K562 (cell line): ENCODE data around the gene HDAC6. TPM values are rescaled to one million over a fixed set of nuclear protein-coding genes. Genes with fewer than 3 reads are reported as not detected.

Source experiments
- ARID1B ChIP-seq: fragments of 450-650 bp; IDR thresholded peaks from 2 replicates; pipeline ENCODE4 v1.6.1; 2016; ENCODE audit warnings: antibody characterized with exemption, mild to moderate bottlenecking, inconsistent platforms
- EHMT2 ChIP-seq: fragments of 450-650 bp; IDR thresholded peaks from 2 replicates; pipeline ENCODE4 v1.6.1; 2018; ENCODE audit warnings: antibody characterized with exemption
- EP400 ChIP-seq: fragments of 450-650 bp; IDR thresholded peaks from 2 replicates; pipeline ENCODE4 v1.6.1; 2017; ENCODE audit warnings: antibody characterized with exemption, mild to moderate bottlenecking, moderate library complexity
- GABPB2 ChIP-seq: fragments of 250-450 bp; sonication (Bioruptor Pico); conservative IDR thresholded peaks from 2 replicates; pipeline ENCODE4 v1.5.1; 2021; ENCODE audit warnings: mild to moderate bottlenecking
- HDGF ChIP-seq: fragments of 450-650 bp; IDR thresholded peaks from 2 replicates; pipeline ENCODE4 v1.6.1; 2016
- KAT8 ChIP-seq: fragments of 450-650 bp; IDR thresholded peaks from 2 replicates; pipeline ENCODE4 v1.6.1; 2016; ENCODE audit warnings: low read depth, mild to moderate bottlenecking
- MBD2 ChIP-seq: sonication (generic); IDR thresholded peaks from 2 replicates; pipeline ENCODE4 v1.6.1; 2016; ENCODE audit warnings: low read depth, borderline replicate concordance
- MXD1 ChIP-seq: fragments of 250-450 bp; sonication (Bioruptor Pico); IDR thresholded peaks from 2 replicates; pipeline ENCODE4 v1.8.0; 2021; ENCODE audit warnings: borderline replicate concordance, mild to moderate bottlenecking, moderate library complexity; ENCODE audit not compliant: poor library complexity, severe bottlenecking
- MYNN ChIP-seq, 2 experiments: sonication (generic); formaldehyde crosslinking in 1 of 2; IDR thresholded peaks; 2 replicates each; pipeline versions ENCODE4 v1.5.0 to v1.6.1; 2016 to 2020; ENCODE audit warnings: antibody characterized with exemption in 1 of 2, missing genetic modification reagents in 1 of 2
- NCOA4 ChIP-seq: fragments of 450-650 bp; IDR thresholded peaks from 2 replicates; pipeline ENCODE4 v1.6.1; 2018; ENCODE audit warnings: mild to moderate bottlenecking; ENCODE audit not compliant: partially characterized antibody
- PML ChIP-seq: IDR thresholded peaks from 2 replicates; pipeline ENCODE4 v1.6.1; 2012; ENCODE audit warnings: low read length, inconsistent platforms
- PRMT5 ChIP-seq: sonication (generic); formaldehyde crosslinking; IDR thresholded peaks from 2 replicates; pipeline ENCODE4 v1.5.0; 2020; ENCODE audit warnings: missing genetic modification reagents
- RHOXF2B ChIP-seq: fragments of 250-450 bp; sonication (Bioruptor Pico); conservative IDR thresholded peaks from 2 replicates; pipeline ENCODE4 v1.5.1; 2021
- SAP30 ChIP-seq: fragments of 200-600 bp; sonication (generic); IDR thresholded peaks from 2 replicates; pipeline ENCODE4 v1.6.1; 2012; ENCODE audit warnings: borderline replicate concordance, low read depth, mild to moderate bottlenecking, moderate library complexity, low read length, control low read depth, inconsistent platforms; ENCODE audit not compliant: insufficient read depth, poor library complexity, severe bottlenecking
- SFPQ ChIP-seq: fragments of 200-400 bp; formaldehyde crosslinking; IDR thresholded peaks from 2 replicates; pipeline ENCODE4 v1.6.1; 2017; ENCODE audit warnings: mild to moderate bottlenecking, low read depth, low read length, moderate library complexity
- SIRT6 ChIP-seq: IDR thresholded peaks from one replicate; pipeline ENCODE4 v1.6.1; 2012; ENCODE audit warnings: low read depth, mild to moderate bottlenecking, control low read depth, inconsistent platforms, low read length, moderate library complexity
- SIX5 ChIP-seq, 2 experiments: IDR thresholded peaks; 2 replicates each; pipeline ENCODE4 v1.6.1; 2011; ENCODE audit warnings: low read length in 2 of 2, borderline replicate concordance in 1 of 2, low read depth in 1 of 2, mild to moderate bottlenecking in 1 of 2, moderate library complexity in 1 of 2; ENCODE audit not compliant: insufficient read depth in 1 of 2
- SRSF9 ChIP-seq: fragments of 200-400 bp; formaldehyde crosslinking; IDR thresholded peaks from 2 replicates; pipeline ENCODE4 v1.6.1; 2017; ENCODE audit warnings: low read depth, low read length, borderline replicate concordance
- TCFL5 ChIP-seq: fragments of 250-450 bp; sonication (Bioruptor Pico); conservative IDR thresholded peaks from 2 replicates; pipeline ENCODE4 v1.6.1; 2021; ENCODE audit warnings: mild to moderate bottlenecking, moderate library complexity, matching md5 sums
- ZNF217 ChIP-seq: sonication (generic); formaldehyde crosslinking; IDR thresholded peaks from 2 replicates; pipeline ENCODE4 v1.8.0; 2022; ENCODE audit warnings: mild to moderate bottlenecking, missing genetic modification reagents
- ZNF384 ChIP-seq: IDR thresholded peaks from 2 replicates; pipeline ENCODE4 v1.6.1; 2012; ENCODE audit warnings: low read depth, low read length, improper control_type of control experiment
- ZNF398 ChIP-seq: fragments of 250-450 bp; sonication (Bioruptor Pico); IDR thresholded peaks from 2 replicates; pipeline ENCODE4 v1.8.0; 2021; ENCODE audit warnings: moderate library complexity, mild to moderate bottlenecking, inconsistent platforms
- ZNF41 ChIP-seq: fragments of 250-450 bp; sonication (Bioruptor Pico); conservative IDR thresholded peaks from 2 replicates; pipeline ENCODE4 v1.4.0; 2020; ENCODE audit warnings: mild to moderate bottlenecking
- ZNF740 ChIP-seq, 3 experiments: fragments of 200-800 bp in 1 of 3; sonication (Bioruptor generic) in 1 of 3; sonication (generic) in 1 of 3; formaldehyde crosslinking in 1 of 3; IDR thresholded peaks; 2 replicates each; pipeline versions ENCODE4 v1.6.1 to v1.8.0; 2016 to 2022; ENCODE audit warnings: mild to moderate bottlenecking in 2 of 3, missing compliant biosample characterization in 2 of 3, missing genetic modification characterization in 2 of 3, missing genetic modification reagents in 1 of 3
- polyA plus RNA-seq, 8 experiments: library from polyadenylated mRNA; depleted of rRNA in 4 of 8; stranded (reverse) in 5 of 8; unstranded in 3 of 8; fragments of >200 nt; fragmentation: Nextera tagmentation in 2 of 8; fragmentation: Illumina TruSeq in 1 of 8; extraction: Ambion mirVana in 2 of 8; extraction: Trizol in 1 of 8; gene quantifications; 2 replicates each; pipeline versions ENCODE4 v1.2.1 to v1.2.3, GENCODE V29; 2011 to 2014; ENCODE audit warnings: inconsistent platforms in 1 of 8, missing spikeins in 1 of 8
- total RNA-seq, 7 experiments: library from RNA; depleted of rRNA in 6 of 7; stranded (reverse); fragments of >200 nt in 6 of 7; fragmentation: Illumina TruSeq in 2 of 7; extraction: Trizol in 2 of 7; gene quantifications; 2 replicates each; pipeline versions ENCODE4 v1.2.1 to v1.2.3, GENCODE V29; 2011 to 2021; ENCODE audit warnings: low replicate concordance in 1 of 7

Gene HDAC6
- total and polyA plus RNA-seq, 9 of the 15 experiments (the other 6 are each of a cell fraction or from before 2014, with no cell fraction given) = 29.9 to 101 (median 71.2) TPM

GRCh38 chrX:48794911-48795515, 6.9 kb upstream of the HDAC6 start (continued):
- TF ChIP-seq ZNF398 (CRISPR knock-in tag) (no peak), GABPB2 (CRISPR knock-in tag) (no peak), MXD1 (CRISPR knock-in tag) (no peak), ZNF41 (no peak), SFPQ (no peak), EHMT2 (no peak), PML (no peak), ZNF384 (no peak), EP400 (no peak), SIRT6 (no peak), KAT8 (no peak), SIX5 (IDR thresholded peaks at IDR 0.05; ENCODE audit: borderline replicate concordance in 1 of 2, insufficient read depth in 1 of 2, low read depth in 1 of 2, low read length in 2 of 2) (no peak), SRSF9 (no peak), RHOXF2B (CRISPR knock-in tag) (no peak), MBD2 (peak; percentile 28; the same call in 1 of the 2 replicates), ZNF217 (no peak), SAP30 (no peak), ARID1B (peak; percentile 53), ZNF740 (CRISPR knock-in tag; IDR thresholded peaks at IDR 0.05) (peak; percentile 83), ZNF740 (tag; IDR thresholded peaks at IDR 0.05) (peak in 1 of 2 experiments; percentile 27; a peak in 1 of 4 replicates), MYNN (IDR thresholded peaks at IDR 0.05) (peak; percentile 79), MYNN (CRISPR knock-in tag; IDR thresholded peaks at IDR 0.05) (no peak), TCFL5 (CRISPR knock-in tag) (no peak), NCOA4 (no peak), PRMT5 (CRISPR knock-in tag) (no peak), HDGF (0 out of 2 replicates have a peak, but pooled peaks have one; percentile 3)
